ENCODE results near the gene TRIM26.

GRCh38 chr6:30155520-30156261 lies 57.5 kb downstream of the TRIM26 start:
- TF ChIP-seq CEBPB (IDR thresholded peaks at IDR 0.05) (no peak), TAF1 (IDR thresholded peaks at IDR 0.05; ENCODE audit: low read depth) (no peak), MAX (IDR thresholded peaks at IDR 0.05) (no peak), EP300 (IDR thresholded peaks at IDR 0.05; ENCODE audit: borderline replicate concordance) (no peak), YY1 (IDR thresholded peaks at IDR 0.05; ENCODE audit: low read depth) (no peak), REST (IDR thresholded peaks at IDR 0.05; ENCODE audit: low read depth) (no peak), TEAD4 (IDR thresholded peaks at IDR 0.05) (no peak), FOXM1 (IDR thresholded peaks at IDR 0.05; ENCODE audit: borderline replicate concordance, low read depth) (no peak), EGR1 (IDR thresholded peaks at IDR 0.05) (no peak), USF1 (IDR thresholded peaks at IDR 0.05) (no peak), CREB1 (IDR thresholded peaks at IDR 0.05; ENCODE audit: low read depth) (no peak), RAD21 (IDR thresholded peaks at IDR 0.05; ENCODE audit: low read depth) (no peak)

Measured in Ishikawa (cell line).